HepG2 (cell line): ENCODE measurements around the gene SPINDOC. TPM values are rescaled to one million over a fixed set of nuclear protein-coding genes. Genes with fewer than 3 reads are reported as not detected.

ENCODE experiments used
- ATAC-seq: fragments of 200-7000 bp; cut with Tn5 transposase; 3 replicates; pipeline ENCODE4 v1.9.1; 2020; ENCODE audit warnings: mild to moderate bottlenecking, moderate library complexity
- BruUV-seq: library from RNA; stranded (reverse); fragments of 400-500 nt; replicated peaks from 2 replicates; lab custom pipeline; 2021; lab: Mats Ljungman, UMichigan
- CTCF ChIA-PET: fragments of 300-600 bp; formaldehyde crosslinking; extraction: SDS; loops from one replicate; lab custom pipeline; 2021; ENCODE audit warnings: low total read pairs, inconsistent platforms, low intra/inter-chr PET ratio; lab: Yijun Ruan, JAX
- POLR2A ChIA-PET: fragments of 350-600 bp; sonication (Branson Sonifier 250); formaldehyde crosslinking; loops from one replicate; lab custom pipeline; 2020; ENCODE audit warnings: antibody characterized with exemption, inconsistent platforms; lab: Yijun Ruan, JAX
- DNase-seq: peaks from one replicate; pipeline ENCODE4 v3.0.0-alpha.2; 2015; ENCODE audit warnings: low spot score
- FAIRE-seq: peaks from 3 replicates; lab custom pipeline; 2011; peaks lifted over from hg19 to GRCh38; lab: Jason Lieb, UNC
- H2AFZ ChIP-seq: one replicate; pipeline ENCODE4 v1.6.1; 2011; ENCODE audit warnings: low read length, inconsistent platforms
- H3K27ac ChIP-seq: fragments of 300-600 bp; 3 replicates; pipeline ENCODE4 v1.8.0; 2011; ENCODE audit warnings: mixed run types, mild to moderate bottlenecking, mixed read lengths, low read length, inconsistent platforms; ENCODE audit not compliant: insufficient read depth; ENCODE audit errors: extremely low read length
- H3K27me3 ChIP-seq, 2 experiments: fragments of 200-600 bp in 1 of 2; 2 replicates in 1 of 2; 3 replicates in 1 of 2; pipeline versions ENCODE4 v1.6.0 to v1.8.0; 2011; ENCODE audit warnings: low read length in 2 of 2, mild to moderate bottlenecking in 2 of 2, moderate library complexity in 2 of 2, inconsistent platforms in 1 of 2; ENCODE audit not compliant: insufficient read depth in 2 of 2, control insufficient read depth in 1 of 2
- H3K36me3 ChIP-seq, 2 experiments: fragments of 200-600 bp in 1 of 2; replicated peaks in 1 of 2; 2 replicates in 1 of 2; 3 replicates in 1 of 2; pipeline versions ENCODE4 v1.5.1 to v1.8.0; 2011; ENCODE audit warnings: low read length in 2 of 2, inconsistent platforms in 1 of 2; ENCODE audit not compliant: insufficient read depth in 2 of 2, control insufficient read depth in 1 of 2
- H3K4me1 ChIP-seq: 2 replicates; pipeline ENCODE4 v1.5.1; 2012; ENCODE audit warnings: low read length, inconsistent platforms; ENCODE audit not compliant: insufficient read depth
- H3K4me2 ChIP-seq: 2 replicates; pipeline ENCODE4 v1.6.0; 2011; ENCODE audit warnings: low read depth, low read length, inconsistent platforms
- H3K4me3 ChIP-seq, 3 experiments: fragments of 200-600 bp in 1 of 3; sonication (generic), shearing (Covaris generic) in 1 of 3; replicated peaks in 1 of 3; 2 replicates each; pipeline ENCODE4 v1.5.1; 2011 to 2016; ENCODE audit warnings: low read length in 3 of 3, inconsistent platforms in 2 of 3, low read depth in 2 of 3, mild to moderate bottlenecking in 2 of 3, control low read depth in 1 of 3, mixed read lengths in 1 of 3; ENCODE audit not compliant: insufficient read depth in 1 of 3
- H3K79me2 ChIP-seq: one replicate; pipeline ENCODE4 v1.6.1; 2011; ENCODE audit warnings: low read length, inconsistent platforms; ENCODE audit not compliant: insufficient read depth
- H3K9ac ChIP-seq: 2 replicates; pipeline ENCODE4 v1.6.0; 2011; ENCODE audit warnings: mild to moderate bottlenecking, low read depth, low read length, inconsistent platforms; ENCODE audit not compliant: insufficient read depth
- H3K9me3 ChIP-seq: 2 replicates; pipeline ENCODE4 v1.5.1; 2012; ENCODE audit warnings: mild to moderate bottlenecking, low read length
- H4K20me1 ChIP-seq: 2 replicates; pipeline ENCODE4 v1.6.0; 2011; ENCODE audit warnings: inconsistent platforms, mild to moderate bottlenecking, low read length, moderate library complexity; ENCODE audit not compliant: insufficient read depth
- CC2D1A ChIP-seq: sonication (generic); formaldehyde crosslinking; IDR thresholded peaks from 2 replicates; pipeline ENCODE4 v1.8.1; 2023; ENCODE audit warnings: mild to moderate bottlenecking, missing genetic modification reagents
- HNF1B ChIP-seq: sonication (generic); formaldehyde crosslinking; IDR thresholded peaks from 2 replicates; pipeline ENCODE4 v1.5.1; 2020; ENCODE audit warnings: mild to moderate bottlenecking, moderate library complexity, missing genetic modification reagents
- KDM6A ChIP-seq: IDR thresholded peaks from 2 replicates; pipeline ENCODE4 v1.6.1; 2016; ENCODE audit warnings: low read depth
- KMT2A ChIP-seq: sonication (generic); formaldehyde crosslinking; IDR thresholded peaks from 2 replicates; pipeline ENCODE4 v1.4.0; 2020; ENCODE audit warnings: missing genetic modification reagents
- MIER3 ChIP-seq: IDR thresholded peaks from 2 replicates; pipeline ENCODE4 v1.6.1; 2016; ENCODE audit warnings: missing compliant biosample characterization, borderline replicate concordance
- RXRB ChIP-seq: IDR thresholded peaks from 2 replicates; pipeline ENCODE4 v1.6.1; 2016; ENCODE audit warnings: borderline replicate concordance, missing genetic modification reagents, missing compliant biosample characterization
- ZBED4 ChIP-seq: sonication (generic); formaldehyde crosslinking; IDR thresholded peaks from 2 replicates; pipeline ENCODE4 v1.4.0; 2020; ENCODE audit warnings: missing genetic modification reagents, borderline replicate concordance
- ZNF841 ChIP-seq: sonication (generic); formaldehyde crosslinking; IDR thresholded peaks from 2 replicates; pipeline ENCODE4 v1.8.1; 2023; ENCODE audit warnings: missing genetic modification reagents, borderline replicate concordance
- WGBS: methylation state at CpG from one replicate; pipeline ENCODE4 v1.1.6; 2017; ENCODE audit warnings: low lambda C conversion rate; 5-methylcytosine and 5-hydroxymethylcytosine counted together
- in situ Hi-C: cut with HindIII; loops from 2 replicates; pipeline ENCODE4 v1.10.0; 2017; ENCODE audit warnings: low pct_unique_long_range_greater_than_20kb; ENCODE audit not compliant: extremely low pct_ligation_motif_present
- intact Hi-C: fragments of 100-400 bp; cut with micrococcal nuclease; formaldehyde crosslinking; loops from one replicate; pipeline ENCODE4 v1.10.0; 2022; ENCODE audit not compliant: unreplicated experiment
- polyA plus RNA-seq, 8 experiments: library from polyadenylated mRNA; depleted of rRNA in 3 of 8; stranded (reverse) in 7 of 8; unstranded in 1 of 8; fragments of >200 nt; fragmentation: Illumina TruSeq in 4 of 8; extraction: Trizol in 4 of 8; gene quantifications; 2 replicates each; pipeline versions ENCODE4 v1.2.1 to v1.2.3, GENCODE V29; 2011 to 2016; ENCODE audit warnings: low read depth in 4 of 8, missing spikeins in 1 of 8, mixed read lengths in 1 of 8; ENCODE audit not compliant: insufficient read depth in 1 of 8
- total RNA-seq, 5 experiments: library from RNA; depleted of rRNA; stranded (reverse); fragments of >200 nt; fragmentation: Illumina TruSeq; extraction: Trizol; gene quantifications; 2 replicates each; pipeline ENCODE4 v1.2.3, GENCODE V29; 2016; ENCODE audit warnings: low read depth in 1 of 5
- TF ChIP-seq, protein P1 (sequence below): sonication (generic); formaldehyde crosslinking; IDR thresholded peaks from 2 replicates; pipeline ENCODE4 v1.4.0; 2020; ENCODE audit warnings: missing genetic modification reagents

Gene SPINDOC
- total and polyA plus RNA-seq, 2 of the 13 experiments (the other 11 are each of a cell fraction or from before 2014, with no cell fraction given), result 21.4 to 29.9 TPM

DNA sequence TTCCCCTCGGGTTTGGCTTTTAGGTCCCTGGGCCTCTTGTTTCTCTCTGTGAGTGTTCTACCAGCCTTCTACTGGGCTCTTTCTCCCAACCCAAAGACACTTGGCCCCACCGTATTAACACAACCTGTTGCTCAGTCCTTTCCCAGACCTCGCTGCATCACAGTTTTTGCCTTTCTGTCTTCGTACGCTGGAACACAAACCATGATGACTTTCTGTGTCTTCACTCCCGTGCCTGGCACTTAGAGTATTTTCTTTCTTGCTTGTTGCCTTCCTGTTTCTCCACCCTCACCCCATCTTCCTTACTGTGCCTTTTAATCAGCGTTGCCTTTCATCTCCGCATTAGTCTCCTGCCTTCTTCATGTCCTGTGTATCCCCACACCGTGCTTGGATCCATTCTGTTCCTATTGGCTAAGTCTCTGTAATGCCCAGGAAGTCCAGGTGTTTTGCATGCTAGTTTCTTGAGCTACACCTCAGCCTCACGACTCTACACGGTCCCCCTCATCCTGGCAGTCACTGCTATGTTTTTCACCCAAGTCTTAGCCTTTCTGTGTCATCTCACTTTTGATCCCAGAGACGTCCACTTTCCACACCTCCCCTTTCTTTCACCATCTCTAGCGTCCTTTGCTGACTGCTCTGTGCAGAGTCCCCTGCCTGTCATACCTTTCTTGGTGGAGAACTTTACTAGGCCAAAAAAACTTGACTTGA, 27.3 kb downstream of the SPINDOC start:
- H3K79me2 ChIP-seq, result peaks cover 56% of the 10 kb centered on the region
- no peak for DNase-seq
- H2AFZ ChIP-seq, result no peak overlapping the region
- TF ChIP-seq ZNF841 (CRISPR knock-in tag) (no peak), KMT2A (CRISPR knock-in tag) (0 out of 2 replicates have a peak, but pooled peaks have one; percentile 10), RXRB (CRISPR knock-in tag) (no peak), MIER3 (CRISPR knock-in tag) (no peak), KDM6A (CRISPR knock-in tag) (no peak), CC2D1A (CRISPR knock-in tag) (no peak), ZBED4 (CRISPR knock-in tag) (0 out of 2 replicates have a peak, but pooled peaks have one; percentile 7), HNF1B (CRISPR knock-in tag) (0 out of 2 replicates have a peak, but pooled peaks have one; percentile 1)
- TF ChIP-seq, protein P1, sequence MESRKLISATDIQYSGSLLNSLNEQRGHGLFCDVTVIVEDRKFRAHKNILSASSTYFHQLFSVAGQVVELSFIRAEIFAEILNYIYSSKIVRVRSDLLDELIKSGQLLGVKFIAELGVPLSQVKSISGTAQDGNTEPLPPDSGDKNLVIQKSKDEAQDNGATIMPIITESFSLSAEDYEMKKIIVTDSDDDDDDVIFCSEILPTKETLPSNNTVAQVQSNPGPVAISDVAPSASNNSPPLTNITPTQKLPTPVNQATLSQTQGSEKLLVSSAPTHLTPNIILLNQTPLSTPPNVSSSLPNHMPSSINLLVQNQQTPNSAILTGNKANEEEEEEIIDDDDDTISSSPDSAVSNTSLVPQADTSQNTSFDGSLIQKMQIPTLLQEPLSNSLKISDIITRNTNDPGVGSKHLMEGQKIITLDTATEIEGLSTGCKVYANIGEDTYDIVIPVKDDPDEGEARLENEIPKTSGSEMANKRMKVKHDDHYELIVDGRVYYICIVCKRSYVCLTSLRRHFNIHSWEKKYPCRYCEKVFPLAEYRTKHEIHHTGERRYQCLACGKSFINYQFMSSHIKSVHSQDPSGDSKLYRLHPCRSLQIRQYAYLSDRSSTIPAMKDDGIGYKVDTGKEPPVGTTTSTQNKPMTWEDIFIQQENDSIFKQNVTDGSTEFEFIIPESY, result no peak
- TF ChIP-seq, all 625 proteins: peak for 3
- in situ Hi-C loops (no loop called here), intact Hi-C loops (no loop called here)
- 13% methylated on average over 13 of the region's 13 CpGs for WGBS
- CTCF ChIA-PET, result no interaction called here
- Histone ChIP-seq H4K20me1 (peaks cover 19% of the 10 kb centered on the region; the same call in 1 of the 2 replicates), H3K4me3 (peak overlapping the region; percentile 69 to 96 (median 93)), H3K27me3 (no peaks in the 10 kb centered on the region; a peak in 1 of 5 replicates), H3K9ac (peak overlapping the region; percentile 86), H3K4me2 (peak overlapping the region; percentile 95), H3K9me3 (no peaks in the 10 kb centered on the region), H3K4me1 (peaks cover 72% of the 10 kb centered on the region), H3K27ac (no peak overlapping the region), H3K36me3 (peaks cover 0 to 19% of the 10 kb centered on the region in 2 experiments; a peak in 2 of 5 replicates)
- FAIRE-seq, result no peak
- ATAC-seq, result no peak
- no TSS peak for BruUV-seq
- POLR2A ChIA-PET, result interaction anchor here (0.8 to 3.3 kb wide), 5 partner anchors 10 to 105 kb away, joined by 3 to 23 read pairs (median 4); no protein-coding TSS in a partner anchor
